Measurements from ENCODE around the gene TMEM175.

The TMEM175 gene

DNA sequence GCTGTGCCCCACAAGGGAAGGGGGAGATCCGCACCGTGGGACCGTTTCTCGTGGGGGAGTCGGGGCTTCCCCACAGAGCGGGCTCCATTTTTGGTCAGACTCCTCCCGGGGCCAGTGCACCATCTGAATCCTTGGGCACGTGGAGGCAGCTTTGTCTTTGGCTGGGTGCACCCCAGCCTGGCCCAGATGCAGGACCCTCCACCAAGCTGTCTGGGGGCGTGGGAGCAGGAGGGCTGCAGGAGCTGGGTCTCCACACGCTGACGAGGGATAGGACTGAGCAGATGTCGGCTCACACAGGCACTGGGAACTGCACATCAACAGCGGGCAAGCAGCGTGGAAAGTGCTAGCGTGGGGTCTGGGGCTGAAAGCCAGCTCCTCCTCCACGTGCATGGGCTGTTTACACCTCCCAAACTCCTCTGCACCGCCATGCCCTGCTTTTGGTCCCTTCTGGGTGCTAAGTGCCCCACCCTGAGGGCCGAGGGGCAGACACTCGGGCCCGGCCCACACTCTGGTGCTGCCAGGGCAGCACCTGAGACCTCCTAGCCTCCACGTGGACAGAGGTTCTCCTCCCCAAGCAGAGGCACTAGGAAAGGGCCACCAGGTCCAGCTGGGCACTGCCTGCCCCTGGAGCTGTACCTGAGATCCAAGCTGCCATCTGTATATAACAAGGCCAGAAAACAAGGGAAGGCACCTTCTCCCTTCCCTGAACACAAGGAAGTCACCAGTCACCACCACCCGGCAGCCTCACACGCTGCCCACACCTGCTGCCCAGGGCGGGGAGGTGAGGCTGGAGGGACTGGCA lies 27.3 kb downstream of the TMEM175 start:
- no peak for DNase-seq (ENCODE audit: low read depth)

DNA sequence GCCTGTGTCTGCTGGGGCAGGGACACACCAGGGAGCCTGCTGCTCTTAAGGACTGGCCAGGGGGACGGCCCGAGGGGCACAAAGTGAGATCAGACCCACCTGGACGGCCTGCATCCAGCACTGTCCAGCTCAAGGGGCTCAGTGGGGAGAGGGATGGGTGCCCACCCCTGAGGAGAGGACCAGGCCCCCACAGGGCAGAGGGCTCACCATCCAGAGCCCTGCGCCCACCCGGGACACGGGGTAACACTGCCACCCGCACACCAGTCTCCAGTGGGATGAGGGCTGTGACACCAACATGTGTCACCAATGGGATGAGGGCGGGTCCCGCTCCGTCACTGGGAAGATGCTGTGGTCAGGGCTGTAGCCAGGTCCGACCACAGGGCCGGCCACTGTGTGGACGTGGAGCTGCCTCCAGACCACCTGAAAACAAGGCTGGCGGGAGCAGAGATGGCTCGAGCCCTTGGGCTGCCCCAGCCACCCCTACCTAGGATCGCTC lies 27.9 kb downstream of the TMEM175 start:
- no peak for DNase-seq (ENCODE audit: low read depth)

DNA sequence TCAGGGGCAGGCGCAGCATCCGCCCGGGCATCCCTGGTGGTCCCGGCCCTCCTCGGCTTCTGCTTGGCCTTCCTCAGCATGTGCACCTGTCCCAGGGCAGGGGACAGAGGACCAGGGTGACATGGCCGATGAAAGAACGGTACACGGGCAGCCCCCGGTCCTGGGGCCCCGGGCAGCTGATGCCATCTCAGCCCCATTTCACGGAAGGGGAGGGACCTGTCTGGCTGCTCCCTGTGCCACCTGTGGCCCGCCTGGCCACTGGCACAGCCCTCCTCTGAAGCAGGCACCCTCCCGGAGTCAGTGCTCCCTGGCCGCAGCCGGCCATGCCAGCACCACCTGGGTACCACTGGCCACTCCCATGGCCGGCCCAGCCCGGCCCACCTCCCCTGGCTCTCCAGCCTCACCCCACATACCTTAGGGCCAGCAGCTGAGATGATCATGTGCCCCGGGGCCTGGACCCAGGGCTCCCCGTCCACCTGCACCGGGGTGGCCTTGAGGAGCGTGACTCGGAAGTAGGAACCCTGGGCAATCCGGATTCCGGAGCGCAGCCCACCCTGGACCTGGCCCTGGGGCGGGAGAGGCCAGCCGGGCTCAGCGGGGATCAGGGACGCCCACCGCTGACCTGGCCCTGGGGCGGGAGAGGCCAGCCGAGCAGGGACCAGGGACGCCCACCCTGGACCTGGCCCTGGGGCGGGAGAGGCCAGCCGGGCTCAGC lies 28.5 kb downstream of the TMEM175 start:
- DNase-seq (ENCODE audit: low read depth): no peak

- DNase-seq (ENCODE audit: low read depth): no peak
These were observed 29.3 kb downstream of the TMEM175 start for GRCh38 chr4:961351-962230.

DNA sequence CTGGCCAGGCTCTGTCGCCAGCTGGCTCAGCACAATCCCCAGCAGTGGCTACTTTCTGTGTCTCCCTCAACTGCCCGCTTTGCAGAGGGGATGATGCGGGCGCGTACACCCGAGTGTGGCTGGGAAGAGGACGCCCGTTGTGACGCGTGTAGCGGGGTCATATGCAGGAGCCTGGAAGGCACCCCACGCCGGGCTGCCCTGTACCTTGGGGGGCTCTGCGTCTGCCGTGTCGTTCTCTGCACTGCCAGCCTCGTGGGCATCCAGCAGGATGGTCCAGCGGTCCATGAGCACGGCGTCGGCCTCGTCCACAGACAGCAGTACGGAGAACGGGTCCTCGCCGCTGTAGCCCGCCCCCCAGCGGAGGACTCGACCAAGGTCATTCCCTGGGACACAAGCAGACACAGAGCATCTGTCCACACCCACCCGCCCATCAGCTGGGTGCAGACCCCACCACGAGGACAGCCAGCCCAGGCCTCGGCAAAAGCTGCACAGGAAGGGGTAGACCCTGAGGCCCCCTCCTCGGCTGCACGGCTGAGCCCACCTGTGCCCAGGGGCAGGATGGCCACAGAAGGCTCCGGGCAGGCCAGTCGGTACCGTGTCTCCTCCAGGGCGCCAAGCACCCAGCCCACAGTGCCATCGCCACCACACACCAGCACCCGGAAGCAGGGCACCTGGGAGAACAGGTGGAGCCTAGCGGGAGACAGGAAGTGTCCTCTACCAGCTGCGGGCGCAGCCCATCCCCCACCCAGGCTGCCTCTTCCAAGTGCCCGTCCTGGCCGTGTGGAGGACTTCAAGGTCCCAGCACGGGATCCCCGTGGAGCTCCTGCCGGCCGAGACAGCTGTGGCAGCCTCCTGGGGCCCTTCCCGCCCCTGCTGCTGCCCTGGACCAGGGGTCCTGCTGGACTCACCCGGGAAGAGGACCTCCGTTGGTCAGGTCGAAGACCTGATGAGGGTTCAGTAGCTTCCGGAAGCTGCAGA lies 30.3 kb downstream of the TMEM175 start:
- no peak for DNase-seq (ENCODE audit: low read depth)

- no peak for DNase-seq (ENCODE audit: low read depth)
These were observed 31.3 kb downstream of the TMEM175 start for GRCh38 chr4:963276-964225.

DNA sequence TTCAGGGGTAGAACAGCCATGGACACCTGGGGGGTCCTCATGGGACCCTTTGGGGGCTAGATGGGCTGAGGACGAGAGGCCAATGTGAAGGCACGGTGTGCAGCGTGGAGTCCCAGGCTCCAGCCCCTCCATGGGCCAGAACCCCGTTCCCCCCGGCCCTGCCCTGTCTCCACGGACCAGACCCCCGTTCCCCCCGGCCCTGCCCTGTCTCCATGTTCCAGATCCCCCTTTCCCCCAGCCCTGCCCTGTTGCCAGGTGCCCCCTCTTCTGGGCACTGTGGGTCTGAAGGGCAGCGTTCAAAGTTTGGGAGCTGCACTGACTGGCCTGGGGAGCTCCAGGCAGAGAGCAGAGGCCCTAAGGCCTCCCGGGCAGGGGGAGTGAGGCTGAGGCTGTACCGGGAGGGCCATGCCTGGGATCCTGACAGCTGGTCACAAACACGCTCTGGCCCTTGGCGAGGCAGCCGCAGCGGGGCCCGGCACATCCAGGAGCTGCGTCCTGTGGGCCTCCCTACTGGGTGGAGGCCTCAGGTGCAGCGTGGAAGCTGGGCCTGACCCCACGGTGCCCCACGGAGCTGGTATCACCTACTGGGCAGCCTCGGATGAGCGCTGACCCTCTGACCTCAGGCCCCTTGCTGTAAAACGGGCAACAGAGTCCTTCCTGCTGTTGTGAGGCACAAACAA lies 32.2 kb downstream of the TMEM175 start:
- no peak for DNase-seq (ENCODE audit: low read depth)

DNA sequence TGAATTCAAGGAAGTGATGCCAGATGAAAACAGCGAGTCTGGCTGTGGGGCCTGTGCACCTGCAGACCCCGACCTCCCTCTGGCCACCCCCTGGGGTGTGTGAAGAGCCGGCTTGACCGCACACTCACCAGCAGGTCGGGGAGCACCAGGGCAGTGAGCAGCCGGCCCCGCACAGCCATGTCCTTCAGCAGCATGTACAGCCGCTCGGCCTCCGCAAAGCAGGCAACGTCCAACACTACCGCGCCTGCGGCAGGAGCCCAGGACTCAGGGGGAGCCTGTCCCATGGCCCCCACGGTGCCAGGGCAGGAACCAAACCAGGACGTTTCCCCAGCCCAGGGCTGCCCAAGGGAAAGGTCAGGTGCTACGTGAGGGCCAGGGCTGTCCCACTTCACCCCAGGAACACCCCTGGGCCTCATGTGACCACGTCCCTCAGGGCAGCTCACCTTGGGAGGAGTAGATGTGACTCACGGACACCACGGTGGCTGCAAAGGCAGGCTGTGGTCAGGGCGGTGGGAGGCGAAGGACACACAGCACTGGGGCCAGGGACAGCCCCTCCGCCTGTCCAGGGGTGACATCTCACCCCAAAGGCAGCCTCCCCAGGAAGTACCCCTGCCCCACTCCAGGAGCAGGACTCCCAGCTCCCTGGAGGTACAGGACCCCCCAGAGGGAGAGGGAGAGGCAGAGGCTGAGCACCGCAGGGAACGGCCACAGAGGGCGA lies 32.9 kb downstream of the TMEM175 start:
- no peak for DNase-seq (ENCODE audit: low read depth)

DNA sequence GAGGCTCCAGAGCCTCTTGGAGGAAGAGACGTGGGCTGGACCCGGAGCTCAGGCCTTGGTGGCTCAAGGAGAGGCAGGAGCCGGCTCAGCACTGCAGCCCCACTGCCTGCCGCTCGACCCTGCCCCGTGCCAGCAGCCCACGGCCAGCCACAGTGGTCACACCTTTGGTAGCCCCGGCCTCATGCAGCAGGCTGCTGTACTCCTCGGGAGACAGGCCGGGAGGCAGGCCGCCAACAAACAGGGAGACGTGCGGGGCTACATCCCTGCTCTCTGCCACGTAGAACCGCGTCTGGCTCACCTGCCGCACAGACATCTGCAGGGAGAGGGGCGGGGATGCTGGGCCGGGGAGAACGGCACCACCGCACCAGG lies 33.5 kb downstream of the TMEM175 start:
- no peak for DNase-seq (ENCODE audit: low read depth)

GRCh38 chr4:966266-967112 lies 34.2 kb downstream of the TMEM175 start:
- no peak for DNase-seq (ENCODE audit: low read depth)

GRCh38 chr4:967113-968104 lies 35.1 kb downstream of the TMEM175 start:
- no peak for DNase-seq (ENCODE audit: low read depth)

GRCh38 chr4:968221-968620 lies 36.0 kb downstream of the TMEM175 start:
- DNase-seq (ENCODE audit: low read depth): no peak

GRCh38 chr4:968621-969394 lies 36.5 kb downstream of the TMEM175 start:
- DNase-seq (ENCODE audit: low read depth): no peak

- DNase-seq (ENCODE audit: low read depth): no peak
These were observed 37.9 kb downstream of the TMEM175 start for GRCh38 chr4:970046-970745.

DNA sequence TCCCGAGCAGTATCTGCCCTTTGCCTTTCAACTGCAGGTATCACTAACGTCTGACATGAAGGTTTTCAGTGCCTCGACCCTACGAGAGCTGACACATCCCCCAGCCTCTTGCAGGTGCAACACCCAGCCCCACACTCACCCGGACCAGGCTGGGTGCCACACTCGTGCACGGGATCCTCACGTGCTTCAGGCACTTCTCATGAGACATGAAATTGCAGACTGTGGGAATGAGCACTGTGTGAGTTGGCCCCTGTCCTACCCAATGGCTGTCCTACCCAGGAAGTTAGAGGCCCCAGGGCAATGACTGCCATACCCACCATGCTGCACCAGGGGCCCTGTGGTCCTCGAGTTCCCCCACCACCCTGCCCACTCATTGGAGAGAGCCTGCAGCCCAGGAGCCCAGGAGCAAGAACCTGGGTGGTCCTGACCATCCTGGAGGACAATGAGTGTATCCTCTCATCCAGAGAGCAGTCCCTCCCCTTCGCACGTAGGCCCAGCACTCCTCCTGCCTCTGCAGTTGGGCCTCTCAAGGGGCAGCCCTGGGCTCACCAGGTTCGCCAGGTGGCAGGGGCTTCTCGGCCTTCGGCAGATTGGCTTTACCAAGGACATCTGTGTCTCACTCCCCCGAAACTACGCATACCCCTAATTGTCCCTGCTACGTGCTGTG lies 38.7 kb downstream of the TMEM175 start:
- DNase-seq (ENCODE audit: low read depth): no peak
